Keratinocyte (primary cell): ENCODE measurements around the gene FCHO2.

Experiments
- EZH2 ChIP-seq: IDR thresholded peaks from one replicate; pipeline ENCODE4 v1.6.1; 2012; ENCODE audit warnings: inconsistent platforms, mild to moderate bottlenecking, low read length, moderate library complexity
- TF ChIP-seq, protein P1 (sequence below), 3 experiments: IDR thresholded peaks in 1 of 3; conservative IDR thresholded peaks in 1 of 3; optimal IDR thresholded peaks in 1 of 3; 2 replicates in 2 of 3; 3 replicates in 1 of 3; pipeline versions ENCODE3 to v1.5.1; 2011; ENCODE audit warnings: low read length in 3 of 3, mild to moderate bottlenecking in 3 of 3, moderate library complexity in 2 of 3, control low read depth in 1 of 3, inconsistent platforms in 1 of 3; ENCODE audit not compliant: insufficient read depth in 2 of 3; ENCODE audit errors: extremely low read depth in 1 of 3

DNA sequence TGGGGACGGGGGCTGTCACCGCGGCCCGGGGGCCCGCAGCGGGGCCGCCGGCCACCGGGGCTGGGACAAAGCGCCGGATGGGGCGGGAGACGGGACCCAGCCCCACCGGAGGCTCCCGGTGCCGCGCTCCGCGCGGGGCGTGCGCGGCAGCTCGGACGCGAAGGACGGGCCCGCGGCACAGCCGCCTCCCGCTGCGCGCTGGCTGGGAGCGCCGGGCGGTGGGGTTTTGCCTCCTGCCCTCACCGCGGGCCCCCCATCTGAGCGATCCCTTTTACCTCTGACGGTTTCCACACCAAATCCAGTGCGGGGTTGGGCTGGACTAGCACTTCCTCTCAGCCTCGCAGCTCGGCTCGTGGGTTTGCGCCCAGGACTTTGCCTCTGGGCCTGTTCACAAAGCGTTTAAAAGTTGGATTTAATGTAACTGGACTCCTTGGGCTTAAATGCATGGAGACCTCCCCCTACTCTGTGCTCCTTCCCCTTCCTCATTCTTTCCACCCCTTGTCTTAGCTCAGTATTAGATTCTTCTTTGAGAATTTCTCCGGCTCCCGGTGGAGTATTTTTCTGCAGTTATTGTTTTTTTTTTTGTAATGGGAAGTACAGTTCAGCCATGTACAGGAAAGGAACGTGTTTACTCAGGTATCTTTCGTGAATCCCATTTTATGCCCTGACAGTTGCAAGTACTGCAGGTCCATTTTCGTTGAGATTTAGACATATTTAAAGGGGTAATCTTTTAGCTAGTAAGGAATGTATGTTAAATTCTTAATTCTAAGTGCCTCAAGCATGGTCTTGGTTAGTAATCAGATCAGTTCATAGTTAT, 691 bp downstream of the FCHO2 start:
- TF ChIP-seq, protein P1, sequence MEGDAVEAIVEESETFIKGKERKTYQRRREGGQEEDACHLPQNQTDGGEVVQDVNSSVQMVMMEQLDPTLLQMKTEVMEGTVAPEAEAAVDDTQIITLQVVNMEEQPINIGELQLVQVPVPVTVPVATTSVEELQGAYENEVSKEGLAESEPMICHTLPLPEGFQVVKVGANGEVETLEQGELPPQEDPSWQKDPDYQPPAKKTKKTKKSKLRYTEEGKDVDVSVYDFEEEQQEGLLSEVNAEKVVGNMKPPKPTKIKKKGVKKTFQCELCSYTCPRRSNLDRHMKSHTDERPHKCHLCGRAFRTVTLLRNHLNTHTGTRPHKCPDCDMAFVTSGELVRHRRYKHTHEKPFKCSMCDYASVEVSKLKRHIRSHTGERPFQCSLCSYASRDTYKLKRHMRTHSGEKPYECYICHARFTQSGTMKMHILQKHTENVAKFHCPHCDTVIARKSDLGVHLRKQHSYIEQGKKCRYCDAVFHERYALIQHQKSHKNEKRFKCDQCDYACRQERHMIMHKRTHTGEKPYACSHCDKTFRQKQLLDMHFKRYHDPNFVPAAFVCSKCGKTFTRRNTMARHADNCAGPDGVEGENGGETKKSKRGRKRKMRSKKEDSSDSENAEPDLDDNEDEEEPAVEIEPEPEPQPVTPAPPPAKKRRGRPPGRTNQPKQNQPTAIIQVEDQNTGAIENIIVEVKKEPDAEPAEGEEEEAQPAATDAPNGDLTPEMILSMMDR (optimal IDR thresholded peaks at IDR 0.05 in 1 of 3, IDR thresholded peaks at IDR 0.05 in 1 of 3, conservative IDR thresholded peaks at IDR 0.05 in 1 of 3; ENCODE audit: extremely low read depth in 1 of 3, insufficient read depth in 2 of 3, low read length in 3 of 3) = no peak
- TF ChIP-seq EZH2 = no peak
